Activated T-cell treated with anti-CD3 and anti-CD28 coated beads, Interleukin-2, amount 50 U/mL, for 72 hours (primary cell): ENCODE results near the gene DSCAML1. TPM values are rescaled to one million over a fixed set of nuclear protein-coding genes. Genes with fewer than 3 reads are reported as not detected.

Source experiments
- ATAC-seq, 2 donors: fragments of 150-1000 bp; cut with Tn5 transposase; replicated peaks in 1 of 2; 2 replicates each; pipeline ENCODE4 v1.10.0; 2021; ENCODE audit warnings: moderate library complexity in 2 of 2, mild to moderate bottlenecking in 1 of 2
- DNase-seq, 2 donors: peaks; one replicate each; pipeline ENCODE4 v3.0.0; 2021 to 2022; ENCODE audit warnings: mixed read lengths in 1 of 2
- H3K27ac Mint-ChIP-seq: one replicate; pipeline ENCODE4 v1.8.0; 2022; ENCODE audit warnings: mild to moderate bottlenecking, moderate library complexity, mixed read lengths
- H3K27me3 Mint-ChIP-seq: one replicate; pipeline ENCODE4 v1.8.0; 2022; ENCODE audit warnings: low read depth, mixed read lengths
- H3K36me3 Mint-ChIP-seq, 2 donors: one replicate each; pipeline ENCODE4 v1.8.0; 2022; ENCODE audit warnings: mixed read lengths in 2 of 2, mild to moderate bottlenecking in 1 of 2; ENCODE audit not compliant: insufficient read depth in 2 of 2
- H3K4me1 Mint-ChIP-seq: one replicate; pipeline ENCODE4 v1.8.0; 2022; ENCODE audit warnings: low read depth, mixed read lengths
- H3K4me3 Mint-ChIP-seq, 2 donors: one replicate each; pipeline ENCODE4 v1.8.0; 2022; ENCODE audit warnings: mild to moderate bottlenecking in 2 of 2, mixed read lengths in 2 of 2, moderate library complexity in 2 of 2
- H3K9me3 Mint-ChIP-seq, 2 donors: one replicate each; pipeline ENCODE4 v1.8.0; 2022; ENCODE audit warnings: mixed read lengths in 2 of 2
- total RNA-seq, 2 donors: library from RNA; stranded (reverse); gene quantifications; one replicate each; pipeline ENCODE4 v1.2.3, GENCODE V29; 2022

DSCAML1 gene
- total RNA-seq, 2 donors from 2014 or later = 1.5 to 2.5 TPM

GRCh38 chr11:117647207-117647606 lies 149.8 kb downstream of the DSCAML1 start:
- Mint-ChIP-seq H3K4me3 (no peak overlapping the region), H3K4me1 (no peaks in the 10 kb centered on the region), H3K9me3 (no peaks in the 10 kb centered on the region), H3K27me3 (no peaks in the 10 kb centered on the region), H3K27ac (no peak overlapping the region), H3K36me3 (no peaks in the 10 kb centered on the region)
- ATAC-seq = no peak
- no peak for DNase-seq

GRCh38 chr11:117646411-117646810 lies 150.6 kb downstream of the DSCAML1 start:
- Mint-ChIP-seq H3K9me3 (no peaks in the 10 kb centered on the region), H3K27me3 (no peaks in the 10 kb centered on the region), H3K27ac (no peak overlapping the region), H3K4me3 (no peak overlapping the region), H3K4me1 (no peaks in the 10 kb centered on the region), H3K36me3 (no peaks in the 10 kb centered on the region)
- ATAC-seq (no peak), DNase-seq (no peak)

GRCh38 chr11:117644403-117645155 lies 152.4 kb downstream of the DSCAML1 start:
- peaks cover 5% of the 10 kb centered on the region for H3K27me3 Mint-ChIP-seq
- ATAC-seq (no peak), DNase-seq (no peak)
- no peaks in the 10 kb centered on the region for H3K4me1 Mint-ChIP-seq
- no peaks in the 10 kb centered on the region for H3K36me3 Mint-ChIP-seq
- H3K4me3 Mint-ChIP-seq = no peak overlapping the region
- no peaks in the 10 kb centered on the region for H3K9me3 Mint-ChIP-seq
- no peak overlapping the region for H3K27ac Mint-ChIP-seq

- ATAC-seq = no peak
- Mint-ChIP-seq H3K4me3 (no peak overlapping the region), H3K27ac (no peak overlapping the region), H3K36me3 (no peaks in the 10 kb centered on the region), H3K4me1 (no peaks in the 10 kb centered on the region), H3K9me3 (no peaks in the 10 kb centered on the region), H3K27me3 (peaks cover 5% of the 10 kb centered on the region)
- no peak for DNase-seq
These were observed 153.3 kb downstream of the DSCAML1 start for GRCh38 chr11:117643606-117644300.

GRCh38 chr11:117642835-117643234 lies 154.2 kb downstream of the DSCAML1 start:
- no peaks in the 10 kb centered on the region for H3K36me3 Mint-ChIP-seq
- peaks cover 5% of the 10 kb centered on the region for H3K27me3 Mint-ChIP-seq
- ATAC-seq (no peak), DNase-seq (no peak)
- H3K4me3 Mint-ChIP-seq = no peak overlapping the region
- no peaks in the 10 kb centered on the region for H3K4me1 Mint-ChIP-seq
- H3K9me3 Mint-ChIP-seq = no peaks in the 10 kb centered on the region
- H3K27ac Mint-ChIP-seq = no peak overlapping the region

- no peak for DNase-seq
- peaks cover 5% of the 10 kb centered on the region for H3K27me3 Mint-ChIP-seq
- no peak for ATAC-seq
- H3K9me3 Mint-ChIP-seq = no peaks in the 10 kb centered on the region
- H3K27ac Mint-ChIP-seq = no peak overlapping the region
- no peaks in the 10 kb centered on the region for H3K36me3 Mint-ChIP-seq
- H3K4me1 Mint-ChIP-seq = no peaks in the 10 kb centered on the region
- no peak overlapping the region for H3K4me3 Mint-ChIP-seq
These were observed 154.6 kb downstream of the DSCAML1 start for GRCh38 chr11:117642396-117642795.

GRCh38 chr11:117641008-117641915 lies 155.8 kb downstream of the DSCAML1 start:
- peaks cover 5% of the 10 kb centered on the region for H3K27me3 Mint-ChIP-seq
- DNase-seq = no peak
- no peak overlapping the region for H3K4me3 Mint-ChIP-seq
- no peak overlapping the region for H3K27ac Mint-ChIP-seq
- ATAC-seq = no peak
- H3K36me3 Mint-ChIP-seq = no peaks in the 10 kb centered on the region
- no peaks in the 10 kb centered on the region for H3K9me3 Mint-ChIP-seq
- no peaks in the 10 kb centered on the region for H3K4me1 Mint-ChIP-seq

GRCh38 chr11:117640041-117640440 lies 157.0 kb downstream of the DSCAML1 start:
- no peaks in the 10 kb centered on the region for H3K4me1 Mint-ChIP-seq
- ATAC-seq (no peak), DNase-seq (no peak)
- no peak overlapping the region for H3K4me3 Mint-ChIP-seq
- H3K9me3 Mint-ChIP-seq = no peaks in the 10 kb centered on the region
- no peak overlapping the region for H3K27ac Mint-ChIP-seq
- no peaks in the 10 kb centered on the region for H3K36me3 Mint-ChIP-seq
- peaks cover 5% of the 10 kb centered on the region for H3K27me3 Mint-ChIP-seq

- no peaks in the 10 kb centered on the region for H3K4me1 Mint-ChIP-seq
- no peaks in the 10 kb centered on the region for H3K36me3 Mint-ChIP-seq
- H3K9me3 Mint-ChIP-seq = no peaks in the 10 kb centered on the region
- H3K4me3 Mint-ChIP-seq = no peak overlapping the region
- peaks cover 5% of the 10 kb centered on the region for H3K27me3 Mint-ChIP-seq
- ATAC-seq = no peak
- H3K27ac Mint-ChIP-seq = no peak overlapping the region
- no peak for DNase-seq
These were observed 157.4 kb downstream of the DSCAML1 start for GRCh38 chr11:117639601-117640000.

- no peak for DNase-seq
- Mint-ChIP-seq H3K36me3 (no peaks in the 10 kb centered on the region), H3K9me3 (no peaks in the 10 kb centered on the region), H3K4me3 (no peak overlapping the region), H3K27ac (no peak overlapping the region), H3K27me3 (peaks cover 5% of the 10 kb centered on the region), H3K4me1 (no peaks in the 10 kb centered on the region)
- no peak for ATAC-seq
These were observed 158.0 kb downstream of the DSCAML1 start for GRCh38 chr11:117638911-117639543.

GRCh38 chr11:117634756-117635603 lies 162.0 kb downstream of the DSCAML1 start:
- no peak for ATAC-seq
- no peaks in the 10 kb centered on the region for H3K36me3 Mint-ChIP-seq
- H3K27me3 Mint-ChIP-seq = no peaks in the 10 kb centered on the region
- H3K4me3 Mint-ChIP-seq = no peak overlapping the region
- DNase-seq = no peak
- H3K9me3 Mint-ChIP-seq = no peaks in the 10 kb centered on the region
- H3K27ac Mint-ChIP-seq = no peak overlapping the region
- no peaks in the 10 kb centered on the region for H3K4me1 Mint-ChIP-seq
